Dedifferentiated amniotic fluid mesenchymal stem cell (primary cell): ENCODE data around the gene LIMD2.
"Not testable (repeated sequence)": the region's sequence is repeated elsewhere in the genome, so short reads cannot be mapped to it uniquely, and the experiment has no call there.

Source experiments
- DNase-seq: peaks from one replicate; pipeline ENCODE4 v3.0.0-alpha.2; 2016; ENCODE audit errors: extremely low spot score

The LIMD2 gene

DNA sequence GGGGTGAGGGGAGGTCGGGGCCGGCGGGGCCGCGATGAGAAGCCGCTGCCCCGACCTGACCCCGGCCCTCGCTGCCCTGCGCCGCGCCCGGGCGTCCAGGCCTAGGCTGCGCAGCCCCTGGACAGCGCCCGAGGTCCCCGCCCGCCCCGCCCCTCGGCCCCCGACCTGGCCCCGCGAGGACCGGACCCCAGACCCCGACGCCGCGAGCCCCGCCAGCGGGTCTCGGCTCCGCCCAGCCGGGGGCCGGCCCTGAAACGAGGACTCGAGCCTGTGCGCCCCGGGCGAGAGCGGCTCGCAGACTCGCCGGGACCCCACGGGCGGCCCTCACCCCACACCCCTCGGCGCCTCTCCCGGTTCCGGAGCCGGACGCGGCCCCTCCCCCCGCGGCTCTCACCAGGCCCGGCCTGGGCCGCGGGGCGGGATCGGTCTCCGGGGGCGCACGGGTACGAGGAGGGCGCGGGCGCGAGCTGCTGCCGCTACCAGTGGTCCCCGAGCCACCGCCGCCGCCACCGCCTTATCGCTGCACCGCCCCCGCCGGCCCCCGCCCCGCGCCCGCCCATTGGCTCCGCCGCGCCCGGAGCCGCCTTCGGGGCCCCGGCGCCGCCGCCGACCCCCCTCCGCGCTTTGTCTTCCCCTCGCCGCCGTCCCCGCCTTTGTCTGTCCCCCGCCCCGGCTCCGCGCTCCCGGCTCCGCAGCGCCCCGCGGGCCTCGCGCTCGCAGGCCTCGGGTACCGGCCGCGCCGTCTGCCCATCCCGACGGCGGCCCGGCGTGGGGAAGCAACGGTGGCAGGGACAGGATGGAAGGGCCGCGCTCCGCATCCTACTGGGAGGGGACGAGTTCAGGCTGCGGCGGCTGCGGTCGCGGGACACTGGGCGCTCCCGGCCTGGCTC is at the start of gene LIMD2:
LIMD2 (minus strand) TSS at position 488 of the 890 bp plus-strand sequence. CDS start 827 bp downstream, outside the sequence.
- DNase-seq = no peak

- DNase-seq = peak; percentile 92
Measured at GRCh38 chr17:63741408-63742173, 41.7 kb upstream of the LIMD2 start, which contains the start of gene STRADA. Gene STRADA, minus strand, starts transcription at chr17:63741799. Its CDS starts 13,430 bp downstream, at chr17:63728369.

DNA sequence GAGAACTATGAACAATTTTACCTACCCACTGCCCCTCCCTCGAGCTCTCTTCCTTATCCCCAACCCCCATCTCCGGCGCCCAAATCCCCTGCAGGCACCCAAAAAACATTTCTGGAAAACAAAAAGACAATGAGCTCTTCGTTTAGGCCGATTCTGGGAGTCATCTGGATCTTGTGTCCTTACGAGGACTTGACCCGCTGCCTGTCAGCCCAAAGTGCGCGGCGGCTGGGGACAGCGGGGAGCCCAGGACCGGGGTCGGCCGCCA is 41.1 kb upstream of the LIMD2 start:
- DNase-seq = no peak

DNA sequence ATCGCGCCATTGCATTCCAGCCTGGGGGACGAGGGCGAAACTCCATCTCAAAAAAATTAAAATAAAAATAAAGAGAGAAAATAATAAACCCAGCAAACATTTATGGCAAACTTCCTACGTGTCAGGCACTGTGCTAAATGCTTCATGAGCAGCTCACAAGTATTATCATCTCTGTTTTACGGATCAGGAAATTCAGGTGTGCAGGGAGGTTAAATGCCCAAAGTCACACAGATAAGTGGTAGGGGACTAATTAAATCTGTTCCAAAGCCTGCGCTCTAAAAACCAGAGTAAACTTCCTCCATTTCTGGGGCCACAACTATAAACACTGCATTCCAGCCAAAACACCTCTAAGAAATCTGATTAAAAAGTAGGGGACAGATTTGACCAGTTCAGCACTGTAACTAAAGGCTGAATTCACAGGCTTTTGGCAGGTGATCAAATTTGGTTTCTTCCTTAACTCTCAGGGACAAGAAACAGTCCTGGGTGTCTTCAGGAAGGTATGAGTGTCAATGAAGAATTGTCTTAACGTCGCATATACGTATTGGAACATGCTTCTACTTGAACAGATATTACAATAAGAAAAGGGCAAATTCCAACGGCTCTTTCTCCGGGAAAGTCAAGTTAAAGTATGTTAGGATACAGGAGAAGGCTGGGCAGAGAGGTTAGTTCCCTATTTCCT is 40.7 kb upstream of the LIMD2 start:
- no peak for DNase-seq

DNA sequence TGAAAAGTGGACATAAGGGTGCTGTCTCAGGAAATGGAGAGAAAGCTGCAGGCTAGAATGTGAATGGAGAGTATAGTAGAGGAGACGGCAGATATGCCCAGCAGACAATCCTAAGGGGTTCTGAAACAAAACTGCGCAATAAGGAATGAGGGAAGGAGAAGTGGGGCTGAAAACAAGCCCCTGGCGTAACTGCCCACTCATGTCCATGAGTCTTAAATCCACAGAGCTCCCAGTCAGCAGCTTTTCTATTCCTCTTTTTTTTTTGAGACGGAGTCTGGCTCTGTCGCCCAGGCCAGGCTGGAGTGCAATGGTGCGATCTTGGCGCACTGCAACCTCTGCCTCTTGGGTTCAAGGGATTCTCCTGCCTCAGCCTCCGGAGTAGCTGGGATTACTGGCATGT is 35.8 kb upstream of the LIMD2 start:
- no peak for DNase-seq

DNA sequence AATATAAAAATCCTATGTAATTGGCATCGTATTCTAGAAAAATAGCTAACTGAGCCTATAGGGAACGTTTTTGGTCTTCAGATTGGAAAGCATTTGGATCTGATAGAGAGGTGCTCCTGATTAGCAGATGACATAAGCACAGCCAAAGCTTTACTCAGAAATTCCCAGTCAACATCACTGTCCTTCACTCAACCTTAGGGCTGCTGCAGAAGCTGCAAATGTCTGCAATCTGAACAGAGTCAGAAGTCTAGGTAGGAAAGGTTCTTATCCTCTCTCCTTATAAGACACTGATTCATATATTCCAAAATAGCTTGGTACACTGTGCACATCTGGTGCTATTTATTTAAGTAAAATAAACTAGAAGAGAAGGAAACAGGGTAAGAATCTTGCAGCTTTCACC is 22.5 kb upstream of the LIMD2 start:
- DNase-seq = no peak

DNA sequence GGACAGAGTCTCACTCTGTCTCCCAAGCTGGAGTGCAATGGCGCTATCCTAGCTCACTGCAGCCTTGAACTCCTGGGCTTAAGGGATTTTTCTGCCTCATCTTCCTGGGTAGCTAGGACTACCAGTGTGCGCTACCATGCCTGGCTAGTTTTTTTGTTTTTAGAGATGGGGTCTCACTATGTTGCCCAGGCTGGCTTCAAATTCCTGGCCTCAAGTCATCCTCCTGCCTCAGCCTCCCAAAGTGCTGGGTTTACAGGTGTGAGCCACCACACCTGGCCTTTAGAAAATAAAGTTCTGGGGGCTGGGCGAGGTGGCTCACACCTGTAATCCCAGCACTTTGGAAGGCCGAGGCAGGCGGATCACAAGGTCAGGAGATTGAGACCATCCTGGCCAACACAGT is 20.3 kb upstream of the LIMD2 start:
- not testable (repeated sequence) for DNase-seq

- no peak for DNase-seq
Measured at GRCh38 chr17:63718988-63719387, 19.1 kb upstream of the LIMD2 start.

GRCh38 chr17:63716426-63716825 is 16.5 kb upstream of the LIMD2 start:
- DNase-seq = no peak

GRCh38 chr17:63714550-63715277 is 14.8 kb upstream of the LIMD2 start:
- no peak for DNase-seq

DNA sequence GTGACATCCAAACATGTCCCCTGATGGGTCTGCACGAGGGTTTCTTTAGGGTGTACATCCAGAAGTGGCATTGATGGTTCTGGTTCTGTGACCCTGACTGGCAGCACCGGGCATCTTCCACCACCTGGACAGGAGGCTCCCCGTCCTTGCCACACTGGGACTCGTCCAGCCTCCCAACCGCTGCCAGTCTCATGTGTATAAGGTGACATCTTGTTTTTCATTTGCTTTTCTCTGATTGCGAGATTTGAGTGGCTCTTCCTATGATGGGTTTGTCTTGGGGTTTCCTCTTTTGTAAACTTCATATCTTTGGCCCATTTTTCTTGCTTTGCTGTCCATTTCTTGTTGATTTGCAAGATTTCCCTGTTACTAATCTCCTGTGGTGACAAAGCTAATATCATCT is 9.2 kb upstream of the LIMD2 start:
- no peak for DNase-seq

DNA sequence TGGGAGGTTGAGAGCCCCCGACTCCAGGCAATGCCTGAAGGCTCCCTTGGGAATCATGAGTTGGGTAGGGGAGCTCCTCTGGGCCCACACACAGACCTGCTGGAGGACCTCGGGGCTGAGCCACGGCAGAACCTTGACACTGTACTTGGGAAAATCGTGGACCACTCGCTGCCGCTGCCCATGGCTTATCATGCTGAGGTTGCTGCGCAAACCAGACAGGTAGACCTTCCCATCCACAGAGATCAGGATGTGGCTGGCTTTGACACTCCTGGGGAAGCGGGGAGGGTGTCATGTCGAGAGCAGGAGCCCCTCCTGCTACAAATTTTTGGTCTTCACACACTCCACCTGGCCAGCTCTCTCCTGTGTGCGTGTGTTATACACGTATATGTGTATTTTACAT is 7.2 kb upstream of the LIMD2 start:
- DNase-seq = no peak

DNA sequence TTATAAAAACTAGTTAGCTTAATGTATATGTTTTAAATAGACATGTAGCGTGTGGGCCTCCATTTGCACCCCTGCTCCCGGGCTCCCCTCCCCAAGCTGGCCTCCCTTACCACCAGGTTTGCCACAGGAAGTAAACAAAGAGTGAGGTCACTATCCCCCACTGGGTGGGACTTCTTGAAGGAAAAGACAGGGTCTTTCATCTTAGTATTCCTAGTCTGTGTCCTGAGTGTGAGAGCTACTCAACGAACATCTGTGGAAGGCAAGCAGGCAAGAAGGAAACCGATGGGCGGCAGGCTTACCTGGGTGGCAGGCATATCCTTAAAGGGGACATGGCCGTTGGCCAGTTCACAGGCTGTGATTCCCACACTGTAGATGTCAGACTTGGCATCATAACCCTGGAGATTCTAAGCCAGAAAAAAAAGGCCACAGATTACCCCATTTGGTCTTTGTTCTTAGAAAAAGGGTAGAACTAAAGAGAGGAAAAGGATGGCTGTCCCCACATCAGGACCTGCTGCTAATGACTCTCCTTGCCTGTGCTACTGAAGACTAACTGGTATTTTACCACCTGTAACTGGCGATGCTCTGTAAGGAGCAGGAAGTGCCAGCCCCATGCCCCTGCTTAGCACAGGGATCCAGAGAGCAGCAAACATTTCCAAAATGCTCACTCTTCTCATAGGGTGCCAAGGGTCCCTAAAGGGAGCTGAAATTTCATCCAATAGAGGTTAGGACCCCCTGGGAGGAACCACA is 6.6 kb upstream of the LIMD2 start:
- no peak for DNase-seq

DNA sequence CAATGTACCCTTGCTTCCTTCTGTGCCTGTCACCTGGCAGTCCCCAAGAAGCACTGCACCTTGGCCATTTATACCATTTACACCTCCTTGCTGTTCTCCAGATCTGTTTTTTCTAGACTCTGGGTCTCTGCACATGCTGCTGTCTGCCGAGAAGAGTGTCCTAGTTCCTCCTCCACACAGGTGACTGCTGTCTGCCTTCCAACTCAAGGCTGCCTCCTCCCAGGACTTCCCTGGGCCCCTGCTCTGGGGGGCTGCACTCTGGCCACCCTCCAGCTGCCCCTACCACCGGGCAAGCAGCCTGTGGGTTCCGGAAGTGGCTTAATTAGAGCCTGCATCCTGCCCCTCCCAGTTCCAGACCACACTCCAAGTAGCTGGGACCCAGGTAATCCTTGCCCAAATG is 5.7 kb upstream of the LIMD2 start:
- no peak for DNase-seq

GRCh38 chr17:63704836-63705235 is 4.9 kb upstream of the LIMD2 start:
- DNase-seq = no peak

DNA sequence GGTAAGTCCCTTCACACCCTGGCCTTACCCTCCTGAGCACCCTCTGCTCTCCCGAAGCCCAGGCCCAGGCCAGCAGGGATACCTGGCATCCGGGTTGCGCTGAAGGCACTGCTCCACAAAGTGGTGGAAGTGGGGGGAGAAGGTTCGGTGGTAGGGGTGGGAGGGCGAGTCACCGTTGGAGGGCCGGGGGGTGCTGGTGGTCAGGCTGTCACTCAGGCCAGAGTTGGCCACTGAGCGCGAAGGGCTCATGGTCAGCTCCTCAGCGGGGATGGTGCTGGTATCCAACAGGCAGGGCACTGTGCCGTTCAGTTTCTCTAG is 4.3 kb upstream of the LIMD2 start:
- no peak for DNase-seq

DNA sequence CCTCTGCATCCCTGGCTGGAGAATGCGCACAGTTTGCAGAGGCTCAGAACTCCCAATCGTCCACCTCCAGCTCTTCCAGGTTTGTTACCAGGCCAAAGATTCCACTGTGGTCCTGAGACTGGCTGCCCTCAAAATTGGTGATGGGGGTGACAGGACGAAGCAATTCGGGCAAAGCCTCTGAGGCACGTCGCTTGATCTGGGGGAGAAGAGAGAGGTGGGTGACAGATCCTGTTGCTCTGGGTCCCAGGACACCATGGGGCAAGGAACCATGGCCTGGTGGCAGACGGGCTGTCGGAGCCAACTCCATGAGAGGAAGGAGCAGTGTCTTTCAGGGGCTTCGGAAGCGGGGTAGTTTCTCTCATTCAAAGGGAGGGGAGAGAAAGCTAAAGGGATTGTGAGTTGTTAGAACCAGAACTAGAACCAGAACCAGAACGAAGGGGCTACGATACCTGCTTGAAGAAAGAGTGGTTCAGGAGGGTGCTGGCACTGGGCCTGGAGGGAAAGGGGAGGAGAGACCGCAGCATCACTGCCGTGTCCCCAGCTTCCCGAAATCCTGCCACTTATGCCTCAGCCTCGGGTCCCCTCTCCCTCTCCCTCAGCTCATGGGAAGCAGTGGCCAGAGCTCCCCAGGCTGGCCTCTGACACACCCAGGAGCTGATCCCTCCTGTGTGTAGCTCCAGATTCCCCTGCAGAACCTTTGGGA is 3.8 kb upstream of the LIMD2 start:
- DNase-seq = no peak

DNA sequence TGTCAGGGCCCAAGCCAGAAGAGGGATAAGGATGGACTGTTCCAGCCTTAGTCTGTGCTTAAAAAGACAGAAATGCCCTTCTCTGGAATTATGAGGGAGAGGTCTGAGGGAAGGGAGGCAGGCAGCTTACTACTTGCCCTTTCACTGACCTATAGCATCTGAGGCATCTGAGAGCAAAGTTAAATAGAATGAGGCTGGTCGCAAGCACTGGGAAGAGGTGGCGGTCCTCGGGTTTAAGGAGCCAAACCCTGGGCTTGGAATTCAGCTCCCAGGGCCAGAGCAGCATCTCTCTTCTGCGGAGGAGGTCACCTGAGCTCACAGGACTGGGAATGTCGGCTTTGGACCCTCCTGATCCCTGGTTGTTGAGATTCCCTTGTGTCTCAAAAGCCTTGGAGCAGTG is 3.1 kb upstream of the LIMD2 start:
- DNase-seq = no peak

- DNase-seq = no peak
Measured at GRCh38 chr17:63702721-63703015, 2.7 kb upstream of the LIMD2 start.

GRCh38 chr17:63701868-63702720 is 2.2 kb upstream of the LIMD2 start:
- no peak for DNase-seq
